SH-SY5Y (cell line): ENCODE results near the gene AGAP5.
"Not testable (repeated sequence)": the region's sequence is repeated elsewhere in the genome, so short reads cannot be mapped to it uniquely, and the experiment has no call there.

Experiments
- GATA2 ChIP-seq: IDR thresholded peaks from 2 replicates; pipeline ENCODE4 v1.6.1; 2011; ENCODE audit warnings: mild to moderate bottlenecking, low read depth, low read length
- GATA3 ChIP-seq: IDR thresholded peaks from 2 replicates; pipeline ENCODE4 v1.6.1; 2011; ENCODE audit warnings: low read depth, mild to moderate bottlenecking, low read length, moderate library complexity

The AGAP5 gene

GRCh38 chr10:73697675-73698159, at the start of gene AGAP5:
Gene AGAP5, minus strand, starts transcription at chr10:73698109. Its CDS starts 354 bp downstream, at chr10:73697755.
- TF ChIP-seq GATA2, GATA3: not testable (repeated sequence)

GRCh38 chr10:73746721-73747120, 48.8 kb upstream of the AGAP5 start:
- TF ChIP-seq GATA3 (no peak), GATA2 (no peak)

- TF ChIP-seq GATA2 (no peak), GATA3 (no peak)
Observed at GRCh38 chr10:73744664-73744975, 46.7 kb upstream of the AGAP5 start.

- no peak for TF ChIP-seq GATA2
Observed at GRCh38 chr10:73743905-73744663, 46.2 kb upstream of the AGAP5 start, which contains the start of gene SEC24C. Gene SEC24C, plus strand, starts transcription at chr10:73744372. Its CDS starts 2,461 bp downstream, at chr10:73746833.

- TF ChIP-seq GATA3 (no peak), GATA2 (no peak)
Observed at GRCh38 chr10:73743327-73743904, 45.5 kb upstream of the AGAP5 start.

DNA sequence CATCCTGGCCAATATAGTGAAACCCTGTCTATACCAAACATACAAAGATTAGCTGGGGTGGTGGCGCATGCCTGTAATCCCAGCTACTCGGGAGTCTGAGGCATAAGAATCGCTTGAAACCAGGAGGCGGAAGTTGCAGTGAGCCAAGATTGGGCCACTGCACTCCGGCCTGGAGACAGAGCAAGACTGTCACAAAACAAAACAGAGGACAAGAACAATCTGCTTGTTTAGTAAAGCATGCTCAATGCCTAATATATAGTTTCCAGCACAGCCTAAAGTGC, 44.5 kb upstream of the AGAP5 start:
- no peak for TF ChIP-seq GATA3
- TF ChIP-seq GATA2 = no peak

DNA sequence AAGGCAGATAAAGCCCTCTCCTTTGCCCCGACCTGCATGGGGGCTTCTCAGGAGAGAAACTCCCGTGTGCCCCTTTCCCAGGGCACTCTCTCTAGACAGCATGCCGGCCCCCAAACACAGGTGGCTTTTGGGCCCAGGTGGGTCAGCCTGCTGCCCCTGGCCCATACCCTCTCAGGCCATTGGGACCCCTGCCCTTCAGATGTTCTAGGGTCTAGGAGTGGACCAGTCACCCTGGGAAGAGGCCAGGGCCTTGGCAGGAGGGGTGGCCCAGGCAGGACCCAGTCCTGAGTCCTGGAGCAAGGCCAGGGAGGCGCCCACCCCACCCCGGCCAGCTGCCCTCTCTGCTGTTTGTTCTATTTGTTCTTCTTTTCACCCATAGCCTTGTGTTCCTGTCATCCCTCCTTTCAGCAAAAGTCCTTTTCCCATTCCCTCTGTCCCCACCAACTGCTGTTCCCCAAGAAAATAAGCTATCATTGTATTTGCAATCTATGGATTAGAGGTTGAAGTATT, 36.9 kb upstream of the AGAP5 start:
- TF ChIP-seq GATA2 (no peak), GATA3 (no peak)

GRCh38 chr10:73734028-73734720, 36.3 kb upstream of the AGAP5 start:
- no peak for TF ChIP-seq GATA2
- TF ChIP-seq GATA3 = no peak

DNA sequence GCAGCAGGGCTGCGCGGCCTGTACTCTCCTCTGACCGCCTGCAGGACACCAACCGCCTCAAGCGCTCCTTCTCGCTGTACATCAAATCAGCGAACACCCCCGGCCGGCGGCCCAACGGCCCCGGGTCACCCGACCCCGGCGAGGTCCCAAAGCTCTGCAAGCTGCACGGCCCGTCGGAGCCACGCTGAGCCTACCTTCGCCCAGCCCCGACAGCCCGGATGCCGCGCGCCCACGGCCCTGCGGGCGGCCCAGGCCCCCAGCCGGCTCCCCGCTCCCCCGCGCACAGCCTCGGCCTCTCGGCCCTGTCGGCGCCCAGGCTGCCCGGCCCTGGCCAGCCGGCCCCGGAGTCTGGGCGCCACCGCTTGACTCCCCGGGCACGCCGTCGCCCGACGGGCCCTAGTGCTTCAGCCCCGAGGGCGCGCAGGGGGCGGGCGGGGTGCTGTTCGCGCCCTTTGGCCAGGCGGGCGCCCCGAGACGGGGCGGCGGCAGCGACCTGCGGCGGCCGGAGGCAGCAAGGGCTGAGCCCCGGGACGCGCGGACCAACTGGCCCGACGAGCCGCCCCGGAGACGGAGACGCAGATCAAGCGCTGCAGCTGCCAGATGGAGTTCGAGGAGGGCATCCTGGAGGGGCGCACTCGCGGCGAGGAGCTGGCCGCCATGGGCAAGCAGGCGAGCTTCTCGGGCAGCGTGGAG, 35.2 kb upstream of the AGAP5 start:
- TF ChIP-seq GATA2 (no peak), GATA3 (no peak)

DNA sequence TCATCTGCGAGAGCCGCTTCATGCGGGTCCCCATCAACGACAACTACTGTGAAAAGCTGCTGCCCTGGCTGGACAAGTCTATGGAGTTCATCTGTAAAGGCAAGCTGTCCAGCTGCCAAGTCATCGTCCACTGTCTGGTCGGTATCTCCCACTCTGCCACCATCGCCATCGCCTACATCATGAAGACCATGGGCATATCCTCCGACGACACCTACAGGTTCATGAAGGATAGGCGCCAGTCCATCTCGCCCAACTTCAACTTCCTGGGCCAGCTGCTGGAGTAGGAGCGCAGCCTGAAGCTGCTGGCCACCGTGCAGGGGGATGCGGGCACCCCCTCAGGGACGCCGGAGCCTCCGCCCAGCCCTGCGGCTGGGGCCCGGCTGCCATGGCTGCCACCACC, 34.5 kb upstream of the AGAP5 start:
- no peak for TF ChIP-seq GATA2
- no peak for TF ChIP-seq GATA3

GRCh38 chr10:73731588-73732375, 33.9 kb upstream of the AGAP5 start:
- TF ChIP-seq GATA3 (no peak), GATA2 (no peak)

- TF ChIP-seq GATA2 = no peak
- no peak for TF ChIP-seq GATA3
Observed at GRCh38 chr10:73730153-73730906, 32.4 kb upstream of the AGAP5 start.

- TF ChIP-seq GATA3 (no peak), GATA2 (no peak)
Observed at GRCh38 chr10:73723516-73723915, 25.6 kb upstream of the AGAP5 start.

DNA sequence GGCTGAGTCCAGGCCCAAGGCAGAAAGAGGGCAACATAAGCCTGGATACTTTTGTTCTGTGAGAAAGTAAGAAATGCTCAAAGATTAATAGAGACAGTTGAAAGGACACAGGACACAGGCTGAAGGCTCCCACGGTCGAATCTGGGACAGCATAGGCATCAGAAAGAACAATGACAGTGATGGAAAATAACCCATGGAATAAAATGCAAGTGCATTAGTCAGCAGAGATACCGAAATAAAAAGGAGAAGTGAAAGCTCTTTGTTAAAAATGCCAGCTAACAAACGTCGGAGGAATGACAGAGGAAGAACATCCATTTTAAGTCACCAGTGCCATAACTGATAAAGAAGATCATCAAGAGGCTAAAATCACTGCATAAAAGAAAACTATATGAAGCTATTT, 19.6 kb upstream of the AGAP5 start:
- TF ChIP-seq GATA2 (no peak), GATA3 (no peak)
